GM20000 (cell line): Measurements from ENCODE around the gene SCAF4.

ENCODE experiments used
- DNase-seq: peaks from one replicate; pipeline ENCODE4 v3.0.0; 2012; ENCODE audit warnings: low spot score
- CTCF ChIP-seq: IDR thresholded peaks from 2 replicates; pipeline ENCODE4 v1.5.1; 2012; ENCODE audit warnings: mild to moderate bottlenecking, control low read depth; ENCODE audit errors: extremely low read depth, missing control alignments

The SCAF4 gene

GRCh38 chr21:31678478-31678877, 53.4 kb downstream of the SCAF4 start:
- no peak for TF ChIP-seq CTCF
- no peak for DNase-seq

GRCh38 chr21:31677047-31677446, 54.9 kb downstream of the SCAF4 start:
- DNase-seq, result no peak
- TF ChIP-seq CTCF, result no peak

- DNase-seq, result no peak
Observed at GRCh38 chr21:31675960-31676359, 56.0 kb downstream of the SCAF4 start.

GRCh38 chr21:31675318-31675717, 56.6 kb downstream of the SCAF4 start:
- no peak for TF ChIP-seq CTCF
- no peak for DNase-seq

More at GRCh38 chr21:31675960-31676359, 56.0 kb downstream of the SCAF4 start:
- no peak for TF ChIP-seq CTCF

GRCh38 chr21:31673321-31673912, 58.5 kb downstream of the SCAF4 start:
- DNase-seq, result no peak
- TF ChIP-seq CTCF, result no peak

GRCh38 chr21:31671931-31672330, 60.0 kb downstream of the SCAF4 start:
- TF ChIP-seq CTCF, result no peak
- no peak for DNase-seq

- no peak for DNase-seq
- no peak for TF ChIP-seq CTCF
Observed at GRCh38 chr21:31671146-31671716, 60.7 kb downstream of the SCAF4 start.
